ENCODE measurements around the gene LOC101059915.

GRCh38 chrX:71665747-71666146, 1.6 kb upstream of the LOC101059915 start:
- TF ChIP-seq CTCF (conservative IDR thresholded peaks at IDR 0.05) (no peak), ZFX (IDR thresholded peaks at IDR 0.05) (no peak)

Measured in C4-2B (cell line).